Hypothalamus (tissue), 51 donors: ENCODE data around the gene CFAP97D2.
"Not testable (repeated sequence)": the region's sequence is repeated elsewhere in the genome, so short reads cannot be mapped to it uniquely, and the experiment has no call there.

Source experiments
- DNase-seq, 51 donors: peaks; one replicate each; lab custom pipeline; 2025; lab: John Stamatoyannopoulos, UW

Gene CFAP97D2

GRCh38 chr13:114229506-114229905 is 50.4 kb downstream of the CFAP97D2 start:
- DNase-seq: no peak

- no peak for DNase-seq
Measured at GRCh38 chr13:114230117-114230516, 51.1 kb downstream of the CFAP97D2 start.

- DNase-seq: no peak
Measured at GRCh38 chr13:114230575-114230974, 51.5 kb downstream of the CFAP97D2 start.

- DNase-seq: no peak
Measured at GRCh38 chr13:114231886-114232285, 52.8 kb downstream of the CFAP97D2 start.

- DNase-seq: no peak
Measured at GRCh38 chr13:114234266-114234644, 55.2 kb downstream of the CFAP97D2 start.

- DNase-seq: peak; percentile 54 to 96 (median 87)
Measured at GRCh38 chr13:114234645-114235421, 55.8 kb downstream of the CFAP97D2 start, which contains the start of gene CDC16. TSS of gene CDC16 (plus strand) at chr13:114234897. CDS start at chr13:114235085, 188 bp downstream.

- DNase-seq: no peak
Measured at GRCh38 chr13:114235697-114236096, 56.6 kb downstream of the CFAP97D2 start.

GRCh38 chr13:114236227-114236626 is 57.2 kb downstream of the CFAP97D2 start:
- no peak for DNase-seq

- DNase-seq: no peak
Measured at GRCh38 chr13:114237415-114238112, 58.5 kb downstream of the CFAP97D2 start.

- no peak for DNase-seq
Measured at GRCh38 chr13:114241918-114242317, 62.9 kb downstream of the CFAP97D2 start.

- no peak for DNase-seq
Measured at GRCh38 chr13:114243971-114244370, 64.9 kb downstream of the CFAP97D2 start.

- DNase-seq: no peak
Measured at GRCh38 chr13:114244637-114245036, 65.6 kb downstream of the CFAP97D2 start.

- DNase-seq: no peak
Measured at GRCh38 chr13:114248011-114248410, 69.0 kb downstream of the CFAP97D2 start.

GRCh38 chr13:114249077-114249476 is 70.0 kb downstream of the CFAP97D2 start:
- DNase-seq: no peak

GRCh38 chr13:114251639-114252440 is 72.8 kb downstream of the CFAP97D2 start:
- not testable (repeated sequence) for DNase-seq

GRCh38 chr13:114256547-114256946 is 77.5 kb downstream of the CFAP97D2 start:
- no peak for DNase-seq

GRCh38 chr13:114257014-114257413 is 78.0 kb downstream of the CFAP97D2 start:
- no peak for DNase-seq

- DNase-seq: no peak
Measured at GRCh38 chr13:114258589-114258988, 79.5 kb downstream of the CFAP97D2 start.

GRCh38 chr13:114259374-114259773 is 80.3 kb downstream of the CFAP97D2 start:
- DNase-seq: no peak

GRCh38 chr13:114259974-114260373 is 80.9 kb downstream of the CFAP97D2 start:
- DNase-seq: no peak

- no peak for DNase-seq
Measured at GRCh38 chr13:114260814-114261213, 81.8 kb downstream of the CFAP97D2 start.
